ENCODE measurements around the gene SNX15.
A peak's percentile ranks its signal among the peaks of the same experiment; 100 is the strongest.

GRCh38 chr11:64996710-64997380, 30.4 kb upstream of the SNX15 start, which contains the start of gene BATF2:
- peak; percentile 91 to 97 (median 96) for TF ChIP-seq POLR2A (IDR thresholded peaks at IDR 0.05)
- TF ChIP-seq, protein P1, sequence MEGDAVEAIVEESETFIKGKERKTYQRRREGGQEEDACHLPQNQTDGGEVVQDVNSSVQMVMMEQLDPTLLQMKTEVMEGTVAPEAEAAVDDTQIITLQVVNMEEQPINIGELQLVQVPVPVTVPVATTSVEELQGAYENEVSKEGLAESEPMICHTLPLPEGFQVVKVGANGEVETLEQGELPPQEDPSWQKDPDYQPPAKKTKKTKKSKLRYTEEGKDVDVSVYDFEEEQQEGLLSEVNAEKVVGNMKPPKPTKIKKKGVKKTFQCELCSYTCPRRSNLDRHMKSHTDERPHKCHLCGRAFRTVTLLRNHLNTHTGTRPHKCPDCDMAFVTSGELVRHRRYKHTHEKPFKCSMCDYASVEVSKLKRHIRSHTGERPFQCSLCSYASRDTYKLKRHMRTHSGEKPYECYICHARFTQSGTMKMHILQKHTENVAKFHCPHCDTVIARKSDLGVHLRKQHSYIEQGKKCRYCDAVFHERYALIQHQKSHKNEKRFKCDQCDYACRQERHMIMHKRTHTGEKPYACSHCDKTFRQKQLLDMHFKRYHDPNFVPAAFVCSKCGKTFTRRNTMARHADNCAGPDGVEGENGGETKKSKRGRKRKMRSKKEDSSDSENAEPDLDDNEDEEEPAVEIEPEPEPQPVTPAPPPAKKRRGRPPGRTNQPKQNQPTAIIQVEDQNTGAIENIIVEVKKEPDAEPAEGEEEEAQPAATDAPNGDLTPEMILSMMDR (IDR thresholded peaks at IDR 0.05), result peak; percentile 34 to 82 (median 76)

All from body of pancreas (tissue), 4 donors.